Body of pancreas (tissue), 4 donors: Measurements from ENCODE around the gene GRIK4. TPM values are rescaled to one million over a fixed set of nuclear protein-coding genes. Genes with fewer than 3 reads are reported as not detected.

Experiments used
- ATAC-seq: fragments of 150-250 bp; one replicate; pipeline ENCODE4 v1.9.1; 2016
- DNase-seq, 4 donors: peaks; one replicate each; pipeline ENCODE4 v3.0.0-alpha.2; 2019
- H3K27ac ChIP-seq, 4 donors: fragments of 200-600 bp; sonication (generic); 1 replicate in 3 of 4; 2 replicates in 1 of 4; pipeline versions ENCODE4 v1.5.1 to v1.6.1; 2016 to 2019; ENCODE audit warnings: mild to moderate bottlenecking in 1 of 4, mixed read lengths in 1 of 4, moderate library complexity in 1 of 4
- H3K27me3 ChIP-seq, 2 donors: fragments of 200-600 bp; sonication (generic); one replicate each; pipeline ENCODE4 v1.6.0; 2016; ENCODE audit warnings: mild to moderate bottlenecking in 1 of 2
- H3K36me3 ChIP-seq, 2 donors: fragments of 200-600 bp; sonication (generic); replicated peaks in 1 of 2; 2 replicates each; pipeline ENCODE4 v1.5.1; 2016; ENCODE audit warnings: low read depth in 2 of 2; ENCODE audit not compliant: insufficient read depth in 1 of 2
- H3K4me1 ChIP-seq: fragments of 200-600 bp; sonication (generic); one replicate; pipeline ENCODE4 v1.6.0; 2016
- H3K4me3 ChIP-seq, 2 donors: fragments of 200-600 bp; sonication (generic); 1 replicate in 1 of 2; 2 replicates in 1 of 2; pipeline ENCODE4 v1.5.1; 2016 to 2019
- H3K9me3 ChIP-seq, 3 donors: fragments of 200-600 bp; sonication (generic); 1 replicate in 2 of 3; 2 replicates in 1 of 3; pipeline ENCODE4 v1.5.1; 2016
- CTCF ChIP-seq, 7 experiments: fragments of 450-650 bp in 4 of 7; fragments of 200-600 bp in 3 of 7; sonication (generic) in 3 of 7; IDR thresholded peaks; one replicate each; pipeline ENCODE4 v1.5.1; 2016 to 2019; ENCODE audit warnings: antibody characterized with exemption in 7 of 7
- POLR2A ChIP-seq, 3 donors: fragments of 450-650 bp; IDR thresholded peaks; one replicate each; pipeline ENCODE4 v1.6.1; 2016; ENCODE audit warnings: antibody characterized with exemption in 3 of 3, mild to moderate bottlenecking in 2 of 3
- WGBS, 2 donors: methylation state at CpG; one replicate each; pipeline ENCODE4 v1.1.5; 2017; 5-methylcytosine and 5-hydroxymethylcytosine counted together
- intact Hi-C: fragments of 100-400 bp; cut with DNase I; formaldehyde crosslinking; loops from one replicate; pipeline ENCODE4 v1.15.1; 2023
- total RNA-seq, 2 donors: library from RNA; depleted of rRNA; stranded (reverse); fragments of >200 nt; gene quantifications; one replicate each; pipeline ENCODE4 v1.1.0, GENCODE V29; 2016

The GRIK4 gene
- total RNA-seq, 2 donors from 2014 or later = not detected

- no peak for ATAC-seq
- WGBS, 2 donors = 55 to 78% methylated on average over 9 to 11 of the region's 11 CpGs
- Histone ChIP-seq H3K4me3 (no peak overlapping the region), H3K27me3 (no peaks in the 10 kb centered on the region), H3K27ac (no peak overlapping the region), H3K36me3 (no peaks in the 10 kb centered on the region), H3K9me3 (no peaks in the 10 kb centered on the region), H3K4me1 (no peaks in the 10 kb centered on the region)
- intact Hi-C loops = no loop called here
- DNase-seq = no peak
- TF ChIP-seq POLR2A (IDR thresholded peaks at IDR 0.05) (no peak), CTCF (IDR thresholded peaks at IDR 0.05) (no peak)
These were observed 417.5 kb downstream of the GRIK4 start for GRCh38 chr11:120929090-120929489.

DNA sequence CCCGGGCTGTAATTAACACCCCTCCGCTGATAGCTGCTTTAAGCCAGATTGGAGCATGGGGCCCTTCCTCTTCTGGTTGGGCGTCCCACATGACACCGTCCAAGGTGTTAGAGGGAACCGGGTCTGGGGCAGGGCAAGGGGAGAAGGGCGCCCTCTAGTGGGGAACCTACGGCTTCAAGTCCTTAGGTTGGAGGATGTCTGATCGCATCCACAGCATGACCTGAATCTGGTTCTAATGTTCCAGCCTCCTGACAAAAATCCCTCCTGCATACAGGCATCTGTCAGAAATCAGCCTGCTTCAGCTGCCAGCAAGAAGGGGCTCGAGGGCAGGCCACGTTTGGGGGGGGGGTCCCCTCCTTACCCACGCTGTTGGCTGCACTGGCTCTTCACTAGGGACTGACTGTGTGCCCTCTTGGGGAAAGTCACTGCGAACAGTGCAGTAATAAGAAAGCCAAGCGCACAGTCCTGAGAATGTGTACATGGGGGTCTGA lies 418.2 kb downstream of the GRIK4 start:
- intact Hi-C loops = no loop called here
- WGBS, 2 donors = 27 to 33% methylated on average over 10 to 13 of the region's 13 CpGs
- Histone ChIP-seq H3K9me3 (no peaks in the 10 kb centered on the region), H3K27me3 (no peaks in the 10 kb centered on the region), H3K27ac (no peak overlapping the region), H3K4me3 (no peak overlapping the region), H3K4me1 (no peaks in the 10 kb centered on the region), H3K36me3 (no peaks in the 10 kb centered on the region)
- ATAC-seq (peak; percentile 40), DNase-seq (peak; percentile 20 to 38 (median 32))
- no peak for TF ChIP-seq POLR2A (IDR thresholded peaks at IDR 0.05)
- TF ChIP-seq CTCF (IDR thresholded peaks at IDR 0.05) = peak in 6 of 7 experiments; percentile 22 to 48 (median 34)

GRCh38 chr11:120931057-120931779 lies 419.7 kb downstream of the GRIK4 start:
- Histone ChIP-seq H3K4me1 (no peaks in the 10 kb centered on the region), H3K4me3 (no peak overlapping the region), H3K9me3 (no peaks in the 10 kb centered on the region), H3K27me3 (no peaks in the 10 kb centered on the region), H3K27ac (no peak overlapping the region), H3K36me3 (no peaks in the 10 kb centered on the region)
- ATAC-seq = no peak
- no peak for TF ChIP-seq CTCF (IDR thresholded peaks at IDR 0.05)
- 53 to 63% methylated on average over 4 of the region's 4 CpGs for WGBS, 2 donors
- intact Hi-C loops = no loop called here
- DNase-seq = no peak

GRCh38 chr11:120932305-120932915 lies 420.9 kb downstream of the GRIK4 start:
- no peak overlapping the region for H3K4me3 ChIP-seq
- WGBS, 2 donors = 62 to 63% methylated on average over 5 of the region's 5 CpGs
- no peak for TF ChIP-seq POLR2A (IDR thresholded peaks at IDR 0.05)
- no peak for TF ChIP-seq CTCF (IDR thresholded peaks at IDR 0.05)
- H3K9me3 ChIP-seq = no peaks in the 10 kb centered on the region
- ATAC-seq (no peak), DNase-seq (no peak)
- no peaks in the 10 kb centered on the region for H3K27me3 ChIP-seq
- no peaks in the 10 kb centered on the region for H3K36me3 ChIP-seq
- H3K4me1 ChIP-seq = no peaks in the 10 kb centered on the region
- intact Hi-C loops = no loop called here
- H3K27ac ChIP-seq = no peak overlapping the region
